Measurements from ENCODE around the gene PAGR1. TPM values are rescaled to one million over a fixed set of nuclear protein-coding genes. Genes with fewer than 3 reads are reported as not detected.
"Not testable (repeated sequence)": the region's sequence is repeated elsewhere in the genome, so short reads cannot be mapped to it uniquely, and the experiment has no call there.

The PAGR1 gene
- total RNA-seq, 1 experiment from 2014 or later, result 19.8 TPM

DNA sequence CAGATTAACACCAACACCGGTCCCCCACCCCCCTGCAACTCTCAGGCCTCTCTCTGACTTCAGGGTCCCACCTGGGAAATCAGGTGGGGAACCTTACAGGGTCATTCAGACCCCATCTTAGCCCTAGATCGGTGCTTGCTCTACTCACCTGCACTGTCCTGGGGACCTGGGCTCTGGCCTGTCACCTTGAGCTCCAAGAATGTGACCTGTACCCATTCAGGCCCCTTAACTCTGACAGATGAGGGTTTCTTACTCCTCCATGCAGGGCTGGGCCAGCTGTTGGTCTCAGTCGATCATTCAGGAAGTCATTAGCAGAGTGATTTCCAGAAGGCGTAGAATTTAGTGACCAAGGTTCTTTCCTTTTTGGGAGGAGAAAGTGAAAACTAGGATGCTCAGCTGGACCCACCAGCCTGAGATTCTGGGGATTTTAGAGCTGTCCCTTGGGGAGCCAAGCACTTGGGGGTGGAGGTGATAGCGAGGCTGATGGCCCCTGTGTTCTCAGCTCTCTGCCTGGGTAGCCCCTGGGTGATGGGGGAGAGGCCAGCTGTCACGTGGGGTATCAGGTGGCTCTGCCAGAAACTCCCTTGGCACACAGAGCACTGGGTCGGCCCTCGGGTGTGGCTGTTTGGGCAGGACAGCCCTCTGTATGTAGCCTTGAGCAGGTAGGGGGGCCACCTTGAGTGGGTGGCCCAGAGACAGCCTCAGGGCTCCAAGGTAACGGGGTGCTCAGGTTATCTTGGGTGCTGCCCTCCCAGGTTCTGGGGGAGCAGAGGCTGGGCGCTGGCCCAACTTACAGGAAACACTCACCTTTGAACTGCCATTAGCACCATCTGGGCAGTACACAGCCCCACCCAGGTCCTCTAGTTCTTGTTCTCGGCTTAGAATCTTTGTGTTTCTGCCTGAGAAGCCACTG is 5.0 kb downstream of the PAGR1 start:
- in situ Hi-C loops (cut with HindIII; ENCODE audit: low pct_unique_long_range_greater_than_20kb, low sequenced_read_pairs), result no loop called here
- no peak for DNase-seq (ENCODE audit: low read depth, low spot score)

DNA sequence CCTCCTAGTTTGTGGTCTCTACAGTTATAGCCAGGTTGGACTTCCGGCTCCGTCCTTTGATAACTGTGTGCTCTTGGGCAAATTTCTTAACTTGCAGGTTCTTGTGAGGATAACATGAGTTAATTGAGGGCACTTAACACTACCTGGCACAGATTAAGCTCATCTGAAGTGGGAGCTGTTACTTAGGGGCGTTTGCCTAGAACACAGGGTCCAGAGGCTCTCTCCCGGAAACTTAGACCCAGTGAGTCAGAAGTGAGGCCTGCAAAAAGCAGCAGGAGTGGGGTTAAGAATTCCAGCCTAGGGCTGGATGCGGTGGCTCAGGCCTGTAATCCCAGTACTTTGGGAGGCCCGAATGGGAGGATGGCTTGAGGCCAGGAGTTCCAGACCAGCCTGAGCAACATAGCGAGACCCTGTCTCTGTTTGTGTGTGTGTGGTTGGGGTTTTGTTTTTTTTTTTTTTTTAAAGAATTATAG is 5.7 kb downstream of the PAGR1 start:
- DNase-seq (ENCODE audit: low read depth, low spot score), result no peak
- in situ Hi-C loops (cut with HindIII; ENCODE audit: low pct_unique_long_range_greater_than_20kb, low sequenced_read_pairs), result no loop called here

- DNase-seq (ENCODE audit: low read depth, low spot score), result no peak
- in situ Hi-C loops (cut with HindIII; ENCODE audit: low pct_unique_long_range_greater_than_20kb, low sequenced_read_pairs), result no loop called here
These were observed 8.7 kb downstream of the PAGR1 start for GRCh38 chr16:29824589-29825144.

GRCh38 chr16:29825145-29826044 is 9.4 kb downstream of the PAGR1 start:
- DNase-seq (ENCODE audit: low read depth, low spot score), result no peak
- in situ Hi-C loops (cut with HindIII; ENCODE audit: low pct_unique_long_range_greater_than_20kb, low sequenced_read_pairs), result no loop called here

DNA sequence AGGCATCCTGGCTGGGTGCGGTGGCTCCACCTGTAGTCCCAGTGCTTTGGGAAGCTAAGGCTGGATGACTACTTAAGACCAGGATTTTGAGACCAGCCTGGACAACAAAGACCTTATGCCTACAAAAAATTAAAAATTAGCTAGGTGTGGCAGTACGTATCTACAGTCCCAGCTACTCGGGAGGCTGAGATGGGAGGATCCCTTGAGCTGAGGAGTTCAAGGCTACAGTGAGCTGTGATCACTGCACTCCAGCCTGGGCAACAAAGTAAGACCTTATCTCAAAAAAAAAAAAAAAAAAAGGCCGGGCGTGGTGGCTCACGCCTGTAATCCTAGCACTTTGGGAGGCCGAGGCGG is 10.4 kb downstream of the PAGR1 start:
- in situ Hi-C loops (cut with HindIII; ENCODE audit: low pct_unique_long_range_greater_than_20kb, low sequenced_read_pairs), result no loop called here
- DNase-seq (ENCODE audit: low read depth, low spot score), result no peak

DNA sequence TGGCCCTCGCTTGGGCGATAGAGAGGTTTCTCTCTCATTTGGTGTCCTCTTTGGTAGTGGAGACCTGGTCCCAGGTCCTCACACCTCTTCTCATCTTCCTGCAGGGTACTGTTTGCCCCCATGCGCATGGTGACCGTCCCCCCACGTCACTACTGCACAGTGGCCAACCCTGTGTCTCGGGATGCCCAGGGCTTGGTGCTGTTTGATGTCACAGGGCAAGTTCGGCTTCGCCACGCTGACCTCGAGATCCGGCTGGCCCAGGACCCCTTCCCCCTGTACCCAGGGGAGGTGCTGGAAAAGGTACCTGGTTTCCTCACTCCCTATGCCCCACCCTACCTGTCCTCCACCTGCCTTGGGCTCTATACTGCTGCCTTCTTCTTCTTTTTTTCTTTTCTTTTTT is 14.8 kb downstream of the PAGR1 start:
- in situ Hi-C loops (cut with HindIII; ENCODE audit: low pct_unique_long_range_greater_than_20kb, low sequenced_read_pairs), result no loop called here
- DNase-seq (ENCODE audit: low read depth, low spot score), result no peak

DNA sequence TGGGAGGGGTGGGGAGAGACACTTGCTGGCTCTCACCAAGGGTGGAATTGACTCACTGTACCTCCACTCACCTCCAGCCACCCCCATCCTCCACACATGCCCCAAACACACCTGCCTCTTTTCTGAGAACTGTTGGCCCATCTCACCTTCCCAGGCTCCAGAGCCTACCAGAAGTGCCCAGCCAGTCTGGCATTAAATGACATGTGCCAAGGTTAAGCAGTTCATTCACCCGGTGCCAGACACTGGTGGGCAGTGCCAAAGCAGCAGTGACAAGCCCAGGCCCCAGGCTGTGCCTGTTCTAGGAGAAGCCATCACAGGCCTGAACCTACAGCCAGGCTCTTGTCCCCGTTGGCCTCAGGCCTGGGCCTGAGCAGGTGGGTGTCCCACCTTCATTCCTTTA is 15.5 kb downstream of the PAGR1 start:
- in situ Hi-C loops (cut with HindIII; ENCODE audit: low pct_unique_long_range_greater_than_20kb, low sequenced_read_pairs), result no loop called here
- no peak for DNase-seq (ENCODE audit: low read depth, low spot score)

GRCh38 chr16:29833219-29833618 is 17.3 kb downstream of the PAGR1 start:
- in situ Hi-C loops (cut with HindIII; ENCODE audit: low pct_unique_long_range_greater_than_20kb, low sequenced_read_pairs), result not testable (repeated sequence)

DNA sequence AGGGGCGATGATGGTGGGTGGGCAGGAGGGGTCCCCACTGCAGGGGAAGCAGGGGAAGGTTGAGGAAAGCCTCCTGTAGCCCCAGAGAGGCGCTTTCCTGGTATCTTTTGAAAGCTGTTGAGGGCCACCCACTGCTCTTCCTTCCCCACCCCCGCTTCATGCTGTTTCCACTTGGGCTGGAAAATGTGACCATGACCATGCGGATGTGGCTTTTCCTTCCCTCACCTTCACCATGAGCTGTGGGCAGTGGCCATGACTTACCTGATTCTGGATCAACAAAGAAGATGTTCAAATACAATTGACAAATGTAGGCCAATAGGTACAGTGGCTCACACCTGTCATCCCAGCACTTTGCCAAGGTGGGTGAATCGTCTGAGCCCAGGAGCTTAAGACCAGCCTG is 18.1 kb downstream of the PAGR1 start:
- in situ Hi-C loops (cut with HindIII; ENCODE audit: low pct_unique_long_range_greater_than_20kb, low sequenced_read_pairs), result no loop called here
- no peak for DNase-seq (ENCODE audit: low read depth, low spot score)

More at GRCh38 chr16:29833219-29833618, 17.3 kb downstream of the PAGR1 start:
- not testable (repeated sequence) for DNase-seq (ENCODE audit: low read depth, low spot score)

GRCh38 chr16:29835926-29836325 is 20.0 kb downstream of the PAGR1 start:
- DNase-seq (ENCODE audit: low read depth, low spot score), result no peak
- in situ Hi-C loops (cut with HindIII; ENCODE audit: low pct_unique_long_range_greater_than_20kb, low sequenced_read_pairs), result no loop called here

DNA sequence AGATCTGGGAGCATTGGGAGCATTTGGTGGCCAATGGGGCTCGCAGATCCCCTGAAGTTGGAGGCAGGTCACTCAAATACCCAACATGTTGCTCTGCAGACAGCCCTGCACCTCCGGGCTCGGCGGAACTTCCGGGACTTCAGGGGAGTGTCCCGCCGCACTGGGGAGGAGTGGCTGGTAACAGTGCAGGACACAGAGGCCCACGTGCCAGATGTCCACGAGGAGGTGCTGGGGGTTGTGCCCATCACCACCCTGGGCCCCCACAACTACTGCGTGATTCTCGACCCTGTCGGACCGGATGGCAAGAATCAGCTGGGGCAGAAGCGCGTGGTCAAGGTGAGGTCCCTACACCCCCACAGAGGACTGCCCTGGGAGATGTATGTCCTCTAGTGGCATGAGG is 20.7 kb downstream of the PAGR1 start:
- DNase-seq (ENCODE audit: low read depth, low spot score), result no peak
- in situ Hi-C loops (cut with HindIII; ENCODE audit: low pct_unique_long_range_greater_than_20kb, low sequenced_read_pairs), result no loop called here

DNA sequence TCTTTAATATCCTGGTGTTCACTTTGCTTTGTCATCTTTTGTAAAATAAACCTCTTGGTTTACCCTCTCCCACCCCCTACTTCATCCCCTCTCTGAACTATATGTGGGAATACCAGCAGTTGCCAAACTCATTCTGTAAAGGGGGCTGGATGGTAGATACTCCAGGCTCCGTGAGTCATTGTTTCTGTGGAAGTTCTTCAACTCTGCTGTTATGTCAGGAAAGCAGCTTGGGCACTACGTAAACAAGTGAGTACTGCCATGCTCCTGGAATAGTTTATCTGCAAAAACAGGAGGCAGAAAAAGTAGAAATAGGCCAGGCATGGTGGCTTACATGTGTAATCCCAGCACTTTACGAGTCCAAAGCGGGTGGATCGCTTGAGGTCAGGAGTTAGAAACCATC is 21.9 kb downstream of the PAGR1 start:
- in situ Hi-C loops (cut with HindIII; ENCODE audit: low pct_unique_long_range_greater_than_20kb, low sequenced_read_pairs), result no loop called here

DNA sequence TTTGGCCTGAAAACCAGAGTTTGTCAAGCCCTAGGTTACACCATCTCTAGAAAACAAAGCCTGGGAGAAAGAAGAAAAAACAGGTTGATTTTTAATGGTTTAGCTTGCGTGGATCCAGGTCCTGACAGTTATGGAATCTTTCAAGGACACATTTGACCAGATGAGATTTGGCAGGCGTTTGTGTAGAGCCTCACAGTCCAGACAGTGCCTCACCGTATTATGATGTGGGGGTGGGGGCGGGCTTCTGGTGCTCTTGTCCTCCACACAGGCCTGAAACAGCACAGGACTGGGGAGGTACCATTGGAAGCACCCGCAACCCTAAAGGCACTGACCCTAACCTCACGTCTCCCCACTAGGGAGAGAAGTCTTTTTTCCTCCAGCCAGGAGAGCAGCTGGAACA is 23.9 kb downstream of the PAGR1 start:
- DNase-seq (ENCODE audit: low read depth, low spot score), result no peak
- in situ Hi-C loops (cut with HindIII; ENCODE audit: low pct_unique_long_range_greater_than_20kb, low sequenced_read_pairs), result no loop called here

More for the DNA sequence above, 21.9 kb downstream of the PAGR1 start:
- no peak for DNase-seq (ENCODE audit: low read depth, low spot score)

GRCh38 chr16:29840240-29840639 is 24.3 kb downstream of the PAGR1 start:
- no peak for DNase-seq (ENCODE audit: low read depth, low spot score)
- in situ Hi-C loops (cut with HindIII; ENCODE audit: low pct_unique_long_range_greater_than_20kb, low sequenced_read_pairs), result no loop called here

DNA sequence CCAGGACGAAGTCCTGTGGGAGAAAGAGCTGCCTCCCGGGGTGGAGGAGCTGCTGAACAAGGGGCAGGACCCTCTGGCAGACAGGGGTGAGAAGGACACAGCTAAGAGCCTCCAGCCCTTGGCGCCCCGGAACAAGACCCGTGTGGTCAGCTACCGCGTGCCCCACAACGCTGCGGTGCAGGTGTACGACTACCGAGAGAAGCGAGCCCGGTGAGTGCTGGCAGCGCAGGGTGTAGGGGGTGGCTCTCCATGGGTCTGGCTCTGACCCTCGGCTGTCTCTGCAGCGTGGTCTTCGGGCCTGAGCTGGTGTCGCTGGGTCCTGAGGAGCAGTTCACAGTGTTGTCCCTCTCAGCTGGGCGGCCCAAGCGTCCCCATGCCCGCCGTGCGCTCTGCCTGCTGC is 25.7 kb downstream of the PAGR1 start:
- in situ Hi-C loops (cut with HindIII; ENCODE audit: low pct_unique_long_range_greater_than_20kb, low sequenced_read_pairs), result no loop called here
- no peak for DNase-seq (ENCODE audit: low read depth, low spot score)

- DNase-seq (ENCODE audit: low read depth, low spot score), result no peak
- in situ Hi-C loops (cut with HindIII; ENCODE audit: low pct_unique_long_range_greater_than_20kb, low sequenced_read_pairs), result no loop called here
These were observed 26.9 kb downstream of the PAGR1 start for GRCh38 chr16:29842732-29843346.

DNA sequence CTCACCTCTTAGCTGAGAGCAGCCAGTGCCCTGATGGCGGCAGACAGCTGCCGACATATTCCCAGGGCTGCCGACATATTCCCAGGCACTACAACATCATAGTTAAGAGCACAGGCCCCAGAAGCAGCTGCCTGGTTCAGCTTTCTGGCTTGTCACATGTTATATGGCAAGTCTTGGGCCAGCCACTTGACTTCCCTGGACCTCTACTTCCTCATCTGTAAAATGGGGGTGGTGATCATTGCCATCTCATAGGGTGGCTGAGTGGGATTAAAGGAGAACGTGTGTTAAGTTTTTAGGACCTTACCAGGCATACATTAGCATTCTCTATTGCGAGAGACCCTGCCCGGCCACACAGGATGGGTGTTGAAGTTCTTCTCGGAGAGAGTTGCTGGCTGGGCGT is 28.0 kb downstream of the PAGR1 start:
- in situ Hi-C loops (cut with HindIII; ENCODE audit: low pct_unique_long_range_greater_than_20kb, low sequenced_read_pairs), result no loop called here
- no peak for DNase-seq (ENCODE audit: low read depth, low spot score)

Measured in SK-MEL-5 (cell line).